ENCODE results near the gene DHDH. TPM values are rescaled to one million over a fixed set of nuclear protein-coding genes. Genes with fewer than 3 reads are reported as not detected.
A peak's percentile ranks its signal among the peaks of the same experiment; 100 is the strongest.

DHDH gene
- total and polyA plus RNA-seq, 2 of the 13 experiments (the other 11 are each of a cell fraction or from before 2014, with no cell fraction given): 0.13 to 0.91 TPM

DNA sequence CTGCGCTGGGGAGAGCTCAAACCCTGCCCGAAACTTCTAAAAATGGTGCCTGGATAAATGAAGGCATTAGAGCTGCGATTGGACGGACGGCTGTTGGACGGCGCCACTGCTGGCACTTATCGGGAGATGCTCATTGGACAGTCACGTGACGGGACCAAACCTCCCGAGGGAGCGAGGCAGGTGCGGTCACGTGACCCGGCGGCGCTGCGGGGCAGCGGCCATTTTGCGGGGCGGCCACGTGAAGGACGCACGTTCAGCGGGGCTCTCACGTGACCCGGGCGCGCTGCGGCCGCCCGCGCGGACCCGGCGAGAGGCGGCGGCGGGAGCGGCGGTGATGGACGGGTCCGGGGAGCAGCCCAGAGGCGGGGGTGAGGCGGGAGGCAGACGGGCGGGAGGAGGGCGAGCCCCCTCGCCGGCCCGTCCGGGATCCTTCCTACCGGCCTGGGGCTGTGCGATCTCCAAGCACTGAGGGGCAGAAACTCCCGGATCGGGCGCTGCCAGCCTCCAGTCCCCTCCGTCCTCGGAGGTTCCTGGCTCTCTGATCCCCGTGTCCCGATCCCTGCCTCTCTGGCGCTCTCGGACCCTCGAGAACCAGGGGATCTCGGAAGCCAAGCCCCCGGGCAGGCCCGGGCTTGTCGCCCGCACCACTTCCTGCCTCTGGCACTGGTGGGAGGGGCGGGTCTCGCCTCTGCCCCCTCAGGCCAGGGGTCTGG lies 21.3 kb downstream of the DHDH start, which contains the start of gene BAX:
Gene BAX, plus strand, starts transcription at position 281 of the 713 bp plus-strand sequence. Its CDS starts 54 bp downstream, at position 335.
- H3K4me3 ChIP-seq (replicated peaks in 1 of 3; ENCODE audit: insufficient read depth in 1 of 3, low read depth in 2 of 3, low read length in 3 of 3): peak within 1 kb of the TSS; percentile 76 to 84 (median 81)
- peak; percentile 96 for DNase-seq (ENCODE audit: low spot score)
- H3K4me1 ChIP-seq (ENCODE audit: insufficient read depth, low read length): peaks cover 85% of the 10 kb centered on the region
- ChIA-PET POLR2A (interaction anchor here (0.6 to 7.8 kb wide), 13 partner anchors 7 to 148 kb away, joined by 3 to 153 read pairs (median 10); partner anchors contain the start of genes DHDH, FTL, GYS1 and NUCB1), CTCF (ENCODE audit: low intra/inter-chr PET ratio, low total read pairs) (no interaction called here)
- H3K79me2 ChIP-seq (ENCODE audit: insufficient read depth, low read length): peaks cover 19% of the 10 kb centered on the region
- in situ Hi-C loops (cut with HindIII; ENCODE audit: extremely low pct_ligation_motif_present, low pct_unique_long_range_greater_than_20kb): no loop called here
- H3K9me3 ChIP-seq (ENCODE audit: low read length): no peaks in the 10 kb centered on the region
- FAIRE-seq: peak; percentile 85
- H3K9ac ChIP-seq (ENCODE audit: insufficient read depth, low read depth, low read length): peak within 1 kb of the TSS; percentile 89
- peak; percentile 81 for ATAC-seq
- no peaks in the 10 kb centered on the region for H3K27me3 ChIP-seq (ENCODE audit: control insufficient read depth in 1 of 2, insufficient read depth in 2 of 2, low read length in 2 of 2)
- peak within 1 kb of the TSS; percentile 97 for H3K4me2 ChIP-seq (ENCODE audit: low read depth, low read length)
- intact Hi-C loops (cut with micrococcal nuclease; ENCODE audit: unreplicated experiment): no loop called here
- WGBS (ENCODE audit: low lambda C conversion rate): 0% methylated on average over 11 of the region's 71 CpGs
- BruUV-seq (replicated peaks): TSS peak; percentile 86
- H4K20me1 ChIP-seq (ENCODE audit: insufficient read depth, low read length): no peaks in the 10 kb centered on the region; the same call in 1 of the 2 replicates
- peaks cover 2 to 3% of the 10 kb centered on the region in 2 experiments; a peak in 1 of 5 replicates for H3K36me3 ChIP-seq (replicated peaks in 1 of 2; ENCODE audit: control insufficient read depth in 1 of 2, insufficient read depth in 2 of 2, low read length in 2 of 2)
- no peak within 1 kb of the TSS for H2AFZ ChIP-seq (ENCODE audit: low read length)
- peak within 1 kb of the TSS; percentile 82 for H3K27ac ChIP-seq (ENCODE audit: extremely low read length, insufficient read depth, low read length)
- TF ChIP-seq ZNF724P (CRISPR knock-in tag; IDR thresholded peaks at IDR 0.05; ENCODE audit: borderline replicate concordance) (no peak; the same call in 1 of the 2 replicates), ZNF160 (CRISPR knock-in tag; IDR thresholded peaks at IDR 0.05) (peak; percentile 48; the same call in 1 of the 2 replicates), MYC (CRISPR knock-in tag; IDR thresholded peaks at IDR 0.05; ENCODE audit: borderline replicate concordance) (peak; percentile 82), RFX5 (IDR thresholded peaks at IDR 0.05; ENCODE audit: low read depth, low read length) (no peak), CSRNP2 (CRISPR knock-in tag; conservative IDR thresholded peaks at IDR 0.05; ENCODE audit: low read depth) (no peak), ZMYM2 (CRISPR knock-in tag; IDR thresholded peaks at IDR 0.05) (peak; percentile 18; the same call in 1 of the 2 replicates), NONO (IDR thresholded peaks at IDR 0.05) (no peak), NONO (CRISPR knock-in tag; conservative IDR thresholded peaks at IDR 0.05) (peak; percentile 78), MEIS1 (CRISPR knock-in tag; IDR thresholded peaks at IDR 0.05; ENCODE audit: borderline replicate concordance) (no peak), HNRNPLL (IDR thresholded peaks at IDR 0.05; ENCODE audit: low read depth, low read length, poor library complexity, severe bottlenecking) (peak; percentile 39)
- TF ChIP-seq, protein P1, sequence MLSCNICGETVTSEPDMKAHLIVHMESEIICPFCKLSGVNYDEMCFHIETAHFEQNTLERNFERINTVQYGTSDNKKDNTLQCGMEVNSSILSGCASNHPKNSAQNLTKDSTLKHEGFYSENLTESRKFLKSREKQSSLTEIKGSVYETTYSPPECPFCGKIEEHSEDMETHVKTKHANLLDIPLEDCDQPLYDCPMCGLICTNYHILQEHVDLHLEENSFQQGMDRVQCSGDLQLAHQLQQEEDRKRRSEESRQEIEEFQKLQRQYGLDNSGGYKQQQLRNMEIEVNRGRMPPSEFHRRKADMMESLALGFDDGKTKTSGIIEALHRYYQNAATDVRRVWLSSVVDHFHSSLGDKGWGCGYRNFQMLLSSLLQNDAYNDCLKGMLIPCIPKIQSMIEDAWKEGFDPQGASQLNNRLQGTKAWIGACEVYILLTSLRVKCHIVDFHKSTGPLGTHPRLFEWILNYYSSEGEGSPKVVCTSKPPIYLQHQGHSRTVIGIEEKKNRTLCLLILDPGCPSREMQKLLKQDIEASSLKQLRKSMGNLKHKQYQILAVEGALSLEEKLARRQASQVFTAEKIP (CRISPR knock-in tag; IDR thresholded peaks at IDR 0.05; ENCODE audit: borderline replicate concordance): no peak
- TF ChIP-seq, protein P2, sequence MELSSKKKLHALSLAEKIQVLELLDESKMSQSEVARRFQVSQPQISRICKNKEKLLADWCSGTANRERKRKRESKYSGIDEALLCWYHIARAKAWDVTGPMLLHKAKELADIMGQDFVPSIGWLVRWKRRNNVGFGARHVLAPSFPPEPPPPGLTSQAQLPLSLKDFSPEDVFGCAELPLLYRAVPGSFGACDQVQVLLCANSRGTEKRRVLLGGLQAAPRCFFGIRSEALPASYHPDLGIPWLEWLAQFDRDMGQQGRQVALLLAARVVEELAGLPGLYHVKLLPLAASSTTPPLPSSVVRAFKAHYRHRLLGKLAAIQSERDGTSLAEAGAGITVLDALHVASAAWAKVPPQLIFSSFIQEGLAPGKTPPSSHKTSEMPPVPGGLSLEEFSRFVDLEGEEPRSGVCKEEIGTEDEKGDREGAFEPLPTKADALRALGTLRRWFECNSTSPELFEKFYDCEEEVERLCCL (CRISPR knock-in tag; IDR thresholded peaks at IDR 0.05; ENCODE audit: borderline replicate concordance): no peak
- TF ChIP-seq, protein P3, sequence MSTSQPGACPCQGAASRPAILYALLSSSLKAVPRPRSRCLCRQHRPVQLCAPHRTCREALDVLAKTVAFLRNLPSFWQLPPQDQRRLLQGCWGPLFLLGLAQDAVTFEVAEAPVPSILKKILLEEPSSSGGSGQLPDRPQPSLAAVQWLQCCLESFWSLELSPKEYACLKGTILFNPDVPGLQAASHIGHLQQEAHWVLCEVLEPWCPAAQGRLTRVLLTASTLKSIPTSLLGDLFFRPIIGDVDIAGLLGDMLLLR (CRISPR knock-in tag; IDR thresholded peaks at IDR 0.05): peak; percentile 56; the same call in 1 of the 2 replicates
